OCI-LY1 (cell line): ENCODE measurements around the gene LRIT2.

Experiments used
- H2AFZ ChIP-seq: fragments of 200-600 bp; sonication (generic), shearing (Covaris generic); 2 replicates; pipeline ENCODE4 v1.6.0; 2014; ENCODE audit warnings: antibody characterized with exemption, mild to moderate bottlenecking, low read length
- H3F3A ChIP-seq: fragments of 200-600 bp; sonication (generic), shearing (Covaris generic); 2 replicates; pipeline ENCODE4 v1.6.0; 2014; ENCODE audit warnings: mild to moderate bottlenecking, antibody characterized with exemption, low read length, moderate library complexity; ENCODE audit not compliant: insufficient read depth
- H3K27ac ChIP-seq: fragments of 200-600 bp; sonication (generic); 2 replicates; pipeline ENCODE4 v1.5.1; 2014; ENCODE audit warnings: low read length, mixed run types, mild to moderate bottlenecking, low read depth; ENCODE audit not compliant: poor library complexity, severe bottlenecking
- H3K27me3 ChIP-seq: fragments of 200-600 bp; sonication (generic); 2 replicates; pipeline ENCODE4 v1.6.0; 2014; ENCODE audit warnings: antibody characterized with exemption, mild to moderate bottlenecking, low read length, moderate library complexity; ENCODE audit not compliant: insufficient read depth
- H3K36me3 ChIP-seq: fragments of 200-600 bp; sonication (generic); 2 replicates; pipeline ENCODE4 v1.6.1; 2014; ENCODE audit warnings: mild to moderate bottlenecking, antibody characterized with exemption, low read length, moderate library complexity, mixed read lengths; ENCODE audit not compliant: insufficient read depth
- H3K4me1 ChIP-seq: fragments of 200-600 bp; sonication (generic); 2 replicates; pipeline ENCODE4 v1.5.1; 2014; ENCODE audit warnings: mild to moderate bottlenecking, low read length, moderate library complexity; ENCODE audit not compliant: insufficient read depth, severe bottlenecking
- H3K4me2 ChIP-seq: fragments of 200-600 bp; sonication (generic), shearing (Covaris generic); 2 replicates; pipeline ENCODE4 v1.6.1; 2014; ENCODE audit warnings: low read length
- H3K4me3 ChIP-seq: fragments of 200-600 bp; sonication (generic); 2 replicates; pipeline ENCODE4 v1.5.1; 2014; ENCODE audit warnings: low read length, low read depth, mild to moderate bottlenecking, mixed read lengths; ENCODE audit not compliant: poor library complexity, severe bottlenecking
- H3K79me2 ChIP-seq: fragments of 200-600 bp; shearing (Covaris generic); 2 replicates; pipeline ENCODE4 v1.6.1; 2016; ENCODE audit warnings: mixed run types, low read length, mixed read lengths; ENCODE audit not compliant: insufficient read depth
- H3K9ac ChIP-seq: fragments of 200-600 bp; sonication (generic), shearing (Covaris generic); 2 replicates; pipeline ENCODE4 v1.6.1; 2014; ENCODE audit warnings: mild to moderate bottlenecking, low read length, mixed read lengths
- H3K9me2 ChIP-seq: fragments of 200-600 bp; sonication (generic), shearing (Covaris generic); 2 replicates; pipeline ENCODE4 v1.6.1; 2014; ENCODE audit warnings: low read depth, mild to moderate bottlenecking, low read length, mixed read lengths
- H3K9me3 ChIP-seq: fragments of 200-600 bp; shearing (Covaris generic); 2 replicates; pipeline ENCODE4 v1.6.1; 2014; ENCODE audit warnings: low read length, mixed read lengths
- H4K20me1 ChIP-seq: fragments of 200-600 bp; sonication (generic), shearing (Covaris generic); 2 replicates; pipeline ENCODE4 v1.6.0; 2016; ENCODE audit warnings: mild to moderate bottlenecking, low read length; ENCODE audit not compliant: insufficient read depth
- EZH2 ChIP-seq: fragments of 200-600 bp; sonication (generic), shearing (Covaris generic); IDR thresholded peaks from 2 replicates; pipeline ENCODE4 v1.8.0; 2017; ENCODE audit warnings: borderline replicate concordance, mixed run types, mild to moderate bottlenecking, antibody characterized with exemption, low read length, moderate library complexity, mixed read lengths
- TF ChIP-seq, protein P1 (sequence below): fragments of 200-600 bp; sonication (generic), shearing (Covaris generic); IDR thresholded peaks from 2 replicates; pipeline ENCODE4 v1.5.1; 2017; ENCODE audit warnings: mild to moderate bottlenecking, antibody characterized with exemption, low read length, moderate library complexity, mixed read lengths

Gene LRIT2

GRCh38 chr10:84190621-84191020 is 34.7 kb downstream of the LRIT2 start:
- H3K9ac ChIP-seq = no peak overlapping the region
- H3K4me3 ChIP-seq = no peak overlapping the region
- no peaks in the 10 kb centered on the region for H3K9me3 ChIP-seq
- TF ChIP-seq, protein P1, sequence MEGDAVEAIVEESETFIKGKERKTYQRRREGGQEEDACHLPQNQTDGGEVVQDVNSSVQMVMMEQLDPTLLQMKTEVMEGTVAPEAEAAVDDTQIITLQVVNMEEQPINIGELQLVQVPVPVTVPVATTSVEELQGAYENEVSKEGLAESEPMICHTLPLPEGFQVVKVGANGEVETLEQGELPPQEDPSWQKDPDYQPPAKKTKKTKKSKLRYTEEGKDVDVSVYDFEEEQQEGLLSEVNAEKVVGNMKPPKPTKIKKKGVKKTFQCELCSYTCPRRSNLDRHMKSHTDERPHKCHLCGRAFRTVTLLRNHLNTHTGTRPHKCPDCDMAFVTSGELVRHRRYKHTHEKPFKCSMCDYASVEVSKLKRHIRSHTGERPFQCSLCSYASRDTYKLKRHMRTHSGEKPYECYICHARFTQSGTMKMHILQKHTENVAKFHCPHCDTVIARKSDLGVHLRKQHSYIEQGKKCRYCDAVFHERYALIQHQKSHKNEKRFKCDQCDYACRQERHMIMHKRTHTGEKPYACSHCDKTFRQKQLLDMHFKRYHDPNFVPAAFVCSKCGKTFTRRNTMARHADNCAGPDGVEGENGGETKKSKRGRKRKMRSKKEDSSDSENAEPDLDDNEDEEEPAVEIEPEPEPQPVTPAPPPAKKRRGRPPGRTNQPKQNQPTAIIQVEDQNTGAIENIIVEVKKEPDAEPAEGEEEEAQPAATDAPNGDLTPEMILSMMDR = no peak
- TF ChIP-seq EZH2 = no peak
- no peaks in the 10 kb centered on the region for H3K9me2 ChIP-seq
- no peak overlapping the region for H3K27ac ChIP-seq
- H3K27me3 ChIP-seq = 0 out of 2 replicates have a peak, but pooled peaks cover 10% of the 10 kb centered on the region
- no peaks in the 10 kb centered on the region for H3K36me3 ChIP-seq
- no peak overlapping the region for H3K4me2 ChIP-seq
- no peak overlapping the region for H2AFZ ChIP-seq
- no peaks in the 10 kb centered on the region for H4K20me1 ChIP-seq
- H3K4me1 ChIP-seq = peaks cover 6% of the 10 kb centered on the region
- H3F3A ChIP-seq = no peaks in the 10 kb centered on the region
- H3K79me2 ChIP-seq = no peaks in the 10 kb centered on the region

DNA sequence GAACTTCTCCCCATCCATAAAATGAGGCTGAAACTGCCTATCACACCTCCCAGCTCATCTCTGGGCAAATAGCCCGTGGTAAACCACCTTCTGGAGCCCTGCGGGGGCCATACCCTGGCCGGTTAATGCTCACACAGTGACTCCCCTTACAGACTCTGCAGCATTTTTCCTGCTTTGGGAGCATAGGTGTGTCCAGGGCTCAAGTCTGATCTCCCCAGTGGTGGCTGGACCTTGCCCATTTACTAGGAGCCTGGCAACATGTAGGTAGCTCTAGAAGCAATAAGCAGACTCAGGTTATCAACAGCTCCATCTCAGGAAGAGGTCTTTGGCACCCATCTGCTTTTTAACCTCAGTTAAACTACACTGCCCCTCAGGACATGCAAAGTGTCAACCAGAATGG is 36.5 kb downstream of the LRIT2 start:
- Histone ChIP-seq H4K20me1 (no peaks in the 10 kb centered on the region), H3F3A (no peaks in the 10 kb centered on the region), H3K4me3 (no peak overlapping the region), H3K9me3 (no peaks in the 10 kb centered on the region), H3K9me2 (no peaks in the 10 kb centered on the region), H3K4me2 (no peak overlapping the region), H3K27me3 (0 out of 2 replicates have a peak, but pooled peaks cover 4% of the 10 kb centered on the region), H3K27ac (no peak overlapping the region), H3K9ac (no peak overlapping the region), H3K36me3 (no peaks in the 10 kb centered on the region), H2AFZ (no peak overlapping the region), H3K4me1 (peaks cover 10% of the 10 kb centered on the region), H3K79me2 (no peaks in the 10 kb centered on the region)
- no peak for TF ChIP-seq EZH2
- TF ChIP-seq, protein P1 = no peak

GRCh38 chr10:84185526-84186175 is 39.7 kb downstream of the LRIT2 start:
- Histone ChIP-seq H3K9me3 (no peaks in the 10 kb centered on the region), H3K9ac (no peak overlapping the region), H3K4me2 (no peak overlapping the region), H3F3A (no peaks in the 10 kb centered on the region), H3K9me2 (no peaks in the 10 kb centered on the region), H4K20me1 (no peaks in the 10 kb centered on the region), H2AFZ (no peak overlapping the region), H3K79me2 (no peaks in the 10 kb centered on the region), H3K27ac (no peak overlapping the region), H3K4me3 (no peak overlapping the region), H3K4me1 (peaks cover 9% of the 10 kb centered on the region), H3K36me3 (no peaks in the 10 kb centered on the region), H3K27me3 (no peaks in the 10 kb centered on the region)
- TF ChIP-seq EZH2 = no peak
- TF ChIP-seq, protein P1 = no peak
